Activated CD4-positive, alpha-beta T cell treated with anti-CD3 and anti-CD28 coated beads, Interleukin-2, amount 10 ng/mL, durations not matched to agents 7 days and 5 days (primary cell): ENCODE data around the gene ZNF624. TPM values are rescaled to one million over a fixed set of nuclear protein-coding genes. Genes with fewer than 3 reads are reported as not detected.
A peak's percentile ranks its signal among the peaks of the same experiment; 100 is the strongest.

Source experiments
- CTCF ChIA-PET: fragments of 350-600 bp; sonication (Branson Sonifier 250); formaldehyde crosslinking; loops from one replicate; lab custom pipeline; 2021; ENCODE audit warnings: antibody characterized with exemption; lab: Charles Lee
- POLR2A ChIA-PET: fragments of 350-600 bp; sonication (Branson Sonifier 250); formaldehyde crosslinking; loops from one replicate; lab custom pipeline; 2021; ENCODE audit warnings: antibody characterized with exemption; lab: Charles Lee
- DNase-seq: peaks from one replicate; pipeline ENCODE4 v3.0.0-alpha.2; 2020
- H3K27ac Mint-ChIP-seq: one replicate; pipeline ENCODE4 v1.8.0; 2021; ENCODE audit warnings: mild to moderate bottlenecking, moderate library complexity, mixed read lengths
- H3K27me3 Mint-ChIP-seq: one replicate; pipeline ENCODE4 v1.8.0; 2021; ENCODE audit warnings: mixed read lengths
- H3K36me3 Mint-ChIP-seq: one replicate; pipeline ENCODE4 v1.8.0; 2021; ENCODE audit warnings: low read depth, mixed read lengths
- H3K4me1 Mint-ChIP-seq: one replicate; pipeline ENCODE4 v1.8.0; 2021; ENCODE audit warnings: mixed read lengths
- H3K4me3 Mint-ChIP-seq: one replicate; pipeline ENCODE4 v1.8.0; 2021; ENCODE audit warnings: mild to moderate bottlenecking, moderate library complexity, mixed read lengths
- H3K9me3 Mint-ChIP-seq: one replicate; pipeline ENCODE4 v1.8.0; 2021; ENCODE audit warnings: mixed read lengths
- total RNA-seq, 2 experiments: library from RNA; stranded (reverse); gene quantifications; one replicate each; pipeline ENCODE4 v1.2.3, GENCODE V29; 2021

ZNF624 gene
- total RNA-seq, 2 experiments from 2014 or later: 5.1 to 5.4 TPM

DNA sequence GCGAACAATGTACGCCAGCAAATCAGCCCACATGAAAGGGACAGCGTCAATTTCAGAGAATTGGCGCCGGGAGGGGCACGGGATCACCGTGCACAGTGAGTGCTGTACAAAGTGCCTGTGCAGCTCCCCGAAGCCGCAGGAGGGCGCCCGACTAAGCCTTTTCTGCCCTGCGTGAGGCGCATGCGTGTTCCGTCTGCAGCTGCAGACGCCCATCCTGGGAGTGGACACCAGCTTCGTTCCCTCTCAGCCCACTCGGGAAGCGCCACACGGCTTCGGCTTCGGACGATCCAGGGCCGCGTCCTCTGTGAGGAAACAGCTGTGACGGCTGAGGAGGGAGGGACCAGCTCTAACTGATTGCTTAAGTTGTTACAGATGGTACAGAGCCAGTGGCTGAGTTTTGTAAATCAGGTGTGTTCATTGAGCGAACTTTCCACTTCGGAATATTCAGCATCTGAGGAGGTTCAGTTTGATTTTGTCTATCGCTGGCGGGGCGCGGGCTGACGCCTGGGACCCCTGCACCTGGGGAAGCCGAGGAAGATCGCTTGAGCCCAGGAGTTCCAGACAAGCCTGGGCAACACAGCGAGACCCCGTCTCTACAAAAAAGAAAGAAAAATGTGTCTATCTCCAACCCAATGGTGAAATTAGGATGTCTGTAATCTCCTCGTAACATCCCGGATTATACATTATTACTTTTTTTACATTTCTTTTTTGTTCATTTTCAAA, 69.2 kb downstream of the ZNF624 start:
- H3K4me1 Mint-ChIP-seq: peaks cover 22% of the 10 kb centered on the region
- peak; percentile 90 for DNase-seq
- H3K36me3 Mint-ChIP-seq: peaks cover 2% of the 10 kb centered on the region
- peaks cover 41% of the 10 kb centered on the region for H3K27me3 Mint-ChIP-seq
- H3K27ac Mint-ChIP-seq: no peak overlapping the region
- POLR2A ChIA-PET: interaction anchor here (1.0 kb wide), 1 partner anchor 48 kb away, joined by 5 read pairs; no protein-coding TSS in a partner anchor
- peaks cover 15% of the 10 kb centered on the region for H3K9me3 Mint-ChIP-seq
- CTCF ChIA-PET: interaction anchor here (0.7 to 2.6 kb wide), 10 partner anchors 10 to 221 kb away, joined by 3 to 19 read pairs (median 4); partner anchors contain the start of gene ZNF287
- H3K4me3 Mint-ChIP-seq: peak overlapping the region; percentile 66

DNA sequence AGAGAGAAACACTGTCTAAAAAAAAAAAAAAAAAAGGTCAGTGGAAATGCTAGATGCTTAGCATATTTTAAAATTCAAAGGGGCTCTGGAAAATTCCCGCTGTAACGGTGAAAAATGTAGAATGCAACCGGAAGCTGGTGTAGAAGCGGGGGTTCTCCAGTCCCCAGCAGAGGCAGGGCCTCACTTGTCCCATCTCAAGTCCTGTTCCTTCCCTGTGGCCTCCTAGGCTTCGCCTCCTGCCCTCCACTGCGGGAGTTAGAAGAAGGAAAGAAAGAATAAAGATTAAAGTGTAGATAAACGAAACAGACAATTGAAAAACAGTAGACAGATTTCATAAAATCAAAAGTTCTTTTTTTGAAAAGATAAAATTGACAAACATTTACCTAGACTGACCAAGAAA, 69.9 kb downstream of the ZNF624 start:
- no peak for DNase-seq

DNA sequence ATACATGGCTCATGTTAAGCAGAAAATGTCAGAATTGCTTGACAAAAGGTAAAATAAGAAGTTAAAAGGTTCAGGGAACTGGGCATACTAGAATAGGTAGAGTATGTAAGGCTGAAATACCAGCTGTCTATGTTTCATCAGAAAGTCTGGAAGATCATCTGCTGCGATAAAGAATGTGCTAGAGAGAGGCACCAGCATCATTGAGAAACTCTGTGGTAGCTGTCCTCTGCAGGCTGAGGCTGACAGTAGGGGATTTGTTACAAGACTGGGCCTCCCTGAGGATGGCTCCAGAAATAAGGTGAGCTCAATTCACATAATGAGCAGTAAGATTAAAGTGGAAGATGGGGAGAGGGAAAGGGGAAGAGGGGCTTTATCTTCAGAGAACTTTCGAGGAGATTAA, 80.2 kb downstream of the ZNF624 start:
- POLR2A ChIA-PET: no interaction called here
- DNase-seq: no peak
- Mint-ChIP-seq H3K27me3 (peaks cover 3% of the 10 kb centered on the region), H3K9me3 (peaks cover 4% of the 10 kb centered on the region), H3K36me3 (no peaks in the 10 kb centered on the region), H3K4me1 (peaks cover 10% of the 10 kb centered on the region), H3K4me3 (no peak overlapping the region), H3K27ac (no peak overlapping the region)
- CTCF ChIA-PET: interaction anchor here (3.2 kb wide), 1 partner anchor 11 kb away, joined by 11 read pairs; no protein-coding TSS in a partner anchor

More for the DNA sequence above, 69.9 kb downstream of the ZNF624 start:
- POLR2A ChIA-PET: interaction anchor here (1.0 kb wide), 1 partner anchor 47 kb away, joined by 5 read pairs; no protein-coding TSS in a partner anchor
- peaks cover 21% of the 10 kb centered on the region for H3K4me1 Mint-ChIP-seq
- peaks cover 43% of the 10 kb centered on the region for H3K27me3 Mint-ChIP-seq
- H3K4me3 Mint-ChIP-seq: peak overlapping the region; percentile 66
- peak overlapping the region; percentile 71 for H3K27ac Mint-ChIP-seq
- CTCF ChIA-PET: interaction anchor here (0.7 to 2.6 kb wide), 11 partner anchors 9 to 220 kb away, joined by 3 to 19 read pairs (median 4); partner anchors contain the start of gene ZNF287
- peaks cover 16% of the 10 kb centered on the region for H3K9me3 Mint-ChIP-seq
- H3K36me3 Mint-ChIP-seq: peaks cover 2% of the 10 kb centered on the region

Other genes with a start within 250 kb of the ZNF624 start
- gene TRPV2, start 238.3 kb downstream of the ZNF624 start, total RNA-seq: 100 to 1,000 TPM; 114 to 134 TPM
- 1 to 10 TPM; 1.7 to 2.0 TPM for gene LRRC75A, start 161.7 kb downstream of the ZNF624 start, total RNA-seq
- gene ZNF287, start 84.6 kb downstream of the ZNF624 start, total RNA-seq: 1 to 10 TPM; 5.7 to 6.1 TPM
- 1 to 10 TPM; 6.5 to 6.6 TPM for gene CCDC144A, start 36.4 kb upstream of the ZNF624 start, total RNA-seq